ENCODE results near the gene KLHL12. TPM values are rescaled to one million over a fixed set of nuclear protein-coding genes. Genes with fewer than 3 reads are reported as not detected.

KLHL12 gene
- total RNA-seq, 1 donor from 2014 or later: 19.6 TPM

- Histone ChIP-seq H3K36me3 (peaks cover 0 to 17% of the 10 kb centered on the region in 2 donors), H3K27me3 (no peaks in the 10 kb centered on the region), H3K4me3 (peak within 1 kb of the TSS; percentile 94 to 100), H3K9me3 (no peaks in the 10 kb centered on the region), H3K27ac (peak within 1 kb of the TSS; percentile 99), H3K4me1 (peaks cover 55% of the 10 kb centered on the region)
- intact Hi-C loops (cut with DNase I): no loop called here
- peak; percentile 23 to 92 for TF ChIP-seq POLR2A (IDR thresholded peaks at IDR 0.05)
- TF ChIP-seq, protein P1, sequence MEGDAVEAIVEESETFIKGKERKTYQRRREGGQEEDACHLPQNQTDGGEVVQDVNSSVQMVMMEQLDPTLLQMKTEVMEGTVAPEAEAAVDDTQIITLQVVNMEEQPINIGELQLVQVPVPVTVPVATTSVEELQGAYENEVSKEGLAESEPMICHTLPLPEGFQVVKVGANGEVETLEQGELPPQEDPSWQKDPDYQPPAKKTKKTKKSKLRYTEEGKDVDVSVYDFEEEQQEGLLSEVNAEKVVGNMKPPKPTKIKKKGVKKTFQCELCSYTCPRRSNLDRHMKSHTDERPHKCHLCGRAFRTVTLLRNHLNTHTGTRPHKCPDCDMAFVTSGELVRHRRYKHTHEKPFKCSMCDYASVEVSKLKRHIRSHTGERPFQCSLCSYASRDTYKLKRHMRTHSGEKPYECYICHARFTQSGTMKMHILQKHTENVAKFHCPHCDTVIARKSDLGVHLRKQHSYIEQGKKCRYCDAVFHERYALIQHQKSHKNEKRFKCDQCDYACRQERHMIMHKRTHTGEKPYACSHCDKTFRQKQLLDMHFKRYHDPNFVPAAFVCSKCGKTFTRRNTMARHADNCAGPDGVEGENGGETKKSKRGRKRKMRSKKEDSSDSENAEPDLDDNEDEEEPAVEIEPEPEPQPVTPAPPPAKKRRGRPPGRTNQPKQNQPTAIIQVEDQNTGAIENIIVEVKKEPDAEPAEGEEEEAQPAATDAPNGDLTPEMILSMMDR (IDR thresholded peaks at IDR 0.05): no peak
- TF ChIP-seq POLR2AphosphoS5 (IDR thresholded peaks at IDR 0.05; ENCODE audit: insufficient read depth in 1 of 2, low read depth in 1 of 2): peak in 1 of 2 donors; percentile 57
- no peak for DNase-seq (ENCODE audit: extremely low spot score in 2 of 2)
These were observed 30.9 kb upstream of the KLHL12 start, which contains the start of gene ADIPOR1 for GRCh38 chr1:202957733-202958543. ADIPOR1 (minus strand) TSS chr1:202958312; CDS start chr1:202951070, 7,242 bp downstream.

- Histone ChIP-seq H3K4me3 (peak overlapping the region; percentile 94 to 100), H3K27me3 (no peaks in the 10 kb centered on the region), H3K4me1 (peaks cover 64% of the 10 kb centered on the region), H3K27ac (peak overlapping the region; percentile 99), H3K36me3 (peaks cover 0 to 8% of the 10 kb centered on the region in 2 donors), H3K9me3 (no peaks in the 10 kb centered on the region)
- intact Hi-C loops (cut with DNase I): no loop called here
- no peak for TF ChIP-seq POLR2AphosphoS5 (IDR thresholded peaks at IDR 0.05; ENCODE audit: insufficient read depth in 1 of 2, low read depth in 1 of 2)
- no peak for TF ChIP-seq POLR2A (IDR thresholded peaks at IDR 0.05)
- TF ChIP-seq, protein P1 (IDR thresholded peaks at IDR 0.05): no peak
- DNase-seq (ENCODE audit: extremely low spot score in 2 of 2): no peak
These were observed 29.9 kb upstream of the KLHL12 start for GRCh38 chr1:202956969-202957368.

GRCh38 chr1:202954057-202954745 is 27.2 kb upstream of the KLHL12 start:
- intact Hi-C loops (cut with DNase I): no loop called here
- H3K27me3 ChIP-seq: no peaks in the 10 kb centered on the region
- H3K9me3 ChIP-seq: no peaks in the 10 kb centered on the region
- no peak for DNase-seq (ENCODE audit: extremely low spot score in 2 of 2)
- TF ChIP-seq, protein P1 (IDR thresholded peaks at IDR 0.05): no peak
- no peak for TF ChIP-seq POLR2A (IDR thresholded peaks at IDR 0.05)
- TF ChIP-seq POLR2AphosphoS5 (IDR thresholded peaks at IDR 0.05; ENCODE audit: insufficient read depth in 1 of 2, low read depth in 1 of 2): no peak
- peaks cover 72% of the 10 kb centered on the region for H3K4me1 ChIP-seq
- H3K36me3 ChIP-seq: peaks cover 0 to 18% of the 10 kb centered on the region in 2 donors
- no peak overlapping the region for H3K4me3 ChIP-seq
- H3K27ac ChIP-seq: peak overlapping the region; percentile 30

DNA sequence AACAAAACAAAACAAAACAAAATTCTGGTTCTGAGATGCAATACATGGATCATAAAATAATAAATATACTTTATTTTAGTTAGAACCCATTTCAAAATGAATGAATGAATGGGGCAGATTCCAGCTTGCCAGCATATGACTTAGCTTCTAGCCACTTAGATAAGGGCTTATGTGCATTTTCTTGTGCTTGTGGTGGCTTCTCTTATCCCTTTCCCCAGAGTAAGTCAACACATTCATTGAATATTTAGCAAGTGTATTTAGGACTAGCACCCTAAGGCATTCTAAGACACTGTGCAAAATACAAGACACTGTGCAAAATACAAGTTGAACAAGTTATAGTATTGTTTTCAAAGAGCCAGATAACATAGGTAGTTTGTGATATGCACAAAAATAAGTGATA is 26.4 kb upstream of the KLHL12 start:
- peaks cover 0 to 23% of the 10 kb centered on the region in 2 donors for H3K36me3 ChIP-seq
- H3K27me3 ChIP-seq: no peaks in the 10 kb centered on the region
- DNase-seq (ENCODE audit: extremely low spot score in 2 of 2): no peak
- H3K9me3 ChIP-seq: no peaks in the 10 kb centered on the region
- no peak overlapping the region for H3K4me3 ChIP-seq
- TF ChIP-seq POLR2AphosphoS5 (IDR thresholded peaks at IDR 0.05; ENCODE audit: insufficient read depth in 1 of 2, low read depth in 1 of 2): no peak
- no peak for TF ChIP-seq POLR2A (IDR thresholded peaks at IDR 0.05)
- TF ChIP-seq, protein P1 (IDR thresholded peaks at IDR 0.05): no peak
- H3K4me1 ChIP-seq: peaks cover 65% of the 10 kb centered on the region
- intact Hi-C loops (cut with DNase I): no loop called here
- no peak overlapping the region for H3K27ac ChIP-seq
